ENCODE data around the gene C1orf52. TPM values are rescaled to one million over a fixed set of nuclear protein-coding genes. Genes with fewer than 3 reads are reported as not detected.

The C1orf52 gene
- total and polyA plus RNA-seq, 9 of the 15 experiments (the other 6 are each of a cell fraction or from before 2014, with no cell fraction given): 17.0 to 38.5 (median 33.0) TPM

GRCh38 chr1:85306236-85306635, 46.8 kb upstream of the C1orf52 start:
- ChIA-PET POLR2A (interaction anchor here (1.3 kb wide), 1 partner anchor 275 kb away, joined by 3 read pairs; the partner anchor contains the start of gene CCN1), CTCF (ENCODE audit: low intra/inter-chr PET ratio) (no interaction called here)
- WGBS (ENCODE audit: insufficient coverage, low coverage, missing lambda C conversion rate): 0% methylated on average over 4 of the region's 4 CpGs
- in situ Hi-C loops (cut with MboI): loop anchor here (5.0 to 10.0 kb wide), 2 partner anchors 271 to 389 kb away; no protein-coding TSS in a partner anchor
- Histone ChIP-seq H3K9me1 (ENCODE audit: control insufficient read depth, insufficient read depth, low read length) (no peaks in the 10 kb centered on the region), H2AFZ (ENCODE audit: low read depth, low read length) (no peak overlapping the region), H3K4me3 (no peak overlapping the region), H3K27me3 (ENCODE audit: control insufficient read depth in 2 of 2, insufficient read depth in 2 of 2, low read length in 2 of 2) (peaks cover 0 to 8% of the 10 kb centered on the region in 2 experiments; a peak in 3 of 5 replicates), H3K9ac (ENCODE audit: insufficient read depth in 1 of 2, low read depth in 2 of 2, low read length in 2 of 2) (no peak overlapping the region), H3K79me2 (ENCODE audit: control insufficient read depth, insufficient read depth, low read length) (no peaks in the 10 kb centered on the region), H3K27ac (ENCODE audit: extremely low read depth, low read depth, low read length) (no peak overlapping the region), H3K4me1 (replicated peaks in 1 of 2; ENCODE audit: control insufficient read depth in 2 of 2, insufficient read depth in 2 of 2, low read length in 2 of 2) (no peaks in the 10 kb centered on the region), H3K36me3 (ENCODE audit: control insufficient read depth, insufficient read depth, low read length) (no peaks in the 10 kb centered on the region), H4K20me1 (replicated peaks; ENCODE audit: control insufficient read depth, insufficient read depth, low read length) (no peaks in the 10 kb centered on the region), H3K4me2 (ENCODE audit: insufficient read depth, low read length) (no peak overlapping the region), H3K9me3 (replicated peaks; ENCODE audit: control insufficient read depth, insufficient read depth, low read depth, low read length) (no peaks in the 10 kb centered on the region)
- ATAC-seq (no peak), FAIRE-seq (no peak), DNase-seq (ENCODE audit: extremely low read depth in 1 of 4, low spot score in 3 of 4) (no peak)
- intact Hi-C loops (cut with micrococcal nuclease): loop anchor here (10.0 kb wide), 1 partner anchor 399 kb away; the partner anchor contains the start of gene ZNHIT6
- TF ChIP-seq RBBP5 (IDR thresholded peaks at IDR 0.05; ENCODE audit: borderline replicate concordance, insufficient read depth, low read length, poor library complexity, severe bottlenecking) (no peak), ZNF212 (CRISPR knock-in tag; IDR thresholded peaks at IDR 0.05) (no peak), ZNF174 (CRISPR knock-in tag; IDR thresholded peaks at IDR 0.05) (no peak), USF1 (CRISPR knock-in tag; IDR thresholded peaks at IDR 0.05) (no peak), FOXP1 (CRISPR knock-in tag; IDR thresholded peaks at IDR 0.05) (no peak), TOE1 (IDR thresholded peaks at IDR 0.05; ENCODE audit: borderline replicate concordance) (no peak), TOE1 (CRISPR knock-in tag; IDR thresholded peaks at IDR 0.05; ENCODE audit: borderline replicate concordance, low read depth) (no peak), POLR2H (tag; IDR thresholded peaks at IDR 0.05; ENCODE audit: low read depth) (no peak), SP2 (IDR thresholded peaks at IDR 0.05; ENCODE audit: extremely low read depth, low read depth, low read length, poor library complexity, severe bottlenecking) (no peak)
- no TSS peak for BruUV-seq (replicated peaks)
